WTC11 (cell line): Measurements from ENCODE around the gene TNIK. TPM values are rescaled to one million over a fixed set of nuclear protein-coding genes. Genes with fewer than 3 reads are reported as not detected.
A peak's percentile ranks its signal among the peaks of the same experiment; 100 is the strongest.

Experiments used
- ATAC-seq: fragments of 200-7000 bp; cut with Tn5 transposase; 2 replicates; pipeline ENCODE4 v1.10.0; 2021; ENCODE audit warnings: mild to moderate bottlenecking, moderate library complexity
- CTCF ChIA-PET: fragments of 300-600 bp; sonication (Branson Sonifier 250); formaldehyde crosslinking; loops from one replicate; lab custom pipeline; 2021; ENCODE audit warnings: antibody characterized with exemption; lab: Charles Lee
- POLR2A ChIA-PET: fragments of 350-600 bp; sonication (Branson Sonifier 250); formaldehyde crosslinking; loops from one replicate; lab custom pipeline; 2021; ENCODE audit warnings: antibody characterized with exemption; lab: Charles Lee
- DNase-seq: peaks from one replicate; pipeline ENCODE4 v3.0.0; 2021; ENCODE audit warnings: low spot score
- H3K27ac Mint-ChIP-seq: 2 replicates; pipeline ENCODE4 v1.8.0; 2021; ENCODE audit warnings: mixed read lengths
- H3K27me3 Mint-ChIP-seq: 2 replicates; pipeline ENCODE4 v1.8.0; 2021; ENCODE audit warnings: low read depth, mild to moderate bottlenecking, moderate library complexity, mixed read lengths
- H3K36me3 Mint-ChIP-seq: 2 replicates; pipeline ENCODE4 v1.8.0; 2021; ENCODE audit warnings: mixed read lengths
- H3K4me1 Mint-ChIP-seq: 2 replicates; pipeline ENCODE4 v1.8.0; 2022; ENCODE audit warnings: mixed read lengths
- H3K4me3 Mint-ChIP-seq: 2 replicates; pipeline ENCODE4 v1.8.0; 2021; ENCODE audit warnings: mild to moderate bottlenecking, moderate library complexity, mixed read lengths
- H3K9me3 Mint-ChIP-seq: 2 replicates; pipeline ENCODE4 v1.8.0; 2021; ENCODE audit warnings: mixed read lengths
- CBFB ChIP-seq: sonication (generic); formaldehyde crosslinking; IDR thresholded peaks from 2 replicates; pipeline ENCODE4 v1.8.1; 2022; ENCODE audit warnings: mild to moderate bottlenecking, low read depth, missing genetic modification reagents
- FOXJ3 ChIP-seq: sonication (generic); formaldehyde crosslinking; IDR thresholded peaks from 2 replicates; pipeline ENCODE4 v1.9.0; 2021; ENCODE audit warnings: missing genetic modification reagents, mild to moderate bottlenecking, borderline replicate concordance
- GTF2I ChIP-seq: fragments of 250-450 bp; sonication (Bioruptor Pico); conservative IDR thresholded peaks from 2 replicates; pipeline ENCODE4 v1.4.0; 2021; ENCODE audit warnings: mild to moderate bottlenecking
- JUN ChIP-seq: sonication (generic); formaldehyde crosslinking; IDR thresholded peaks from 2 replicates; pipeline ENCODE4 v1.8.0; 2023; ENCODE audit warnings: mild to moderate bottlenecking, missing genetic modification reagents
- NFYB ChIP-seq: sonication (generic); formaldehyde crosslinking; conservative IDR thresholded peaks from 2 replicates; pipeline ENCODE4 v1.8.0; 2022; ENCODE audit warnings: low read depth, missing genetic modification reagents
- RELA ChIP-seq: sonication (generic); formaldehyde crosslinking; IDR thresholded peaks from 2 replicates; pipeline ENCODE4 v1.8.1; 2022; ENCODE audit warnings: missing genetic modification reagents, mild to moderate bottlenecking, borderline replicate concordance
- RORB ChIP-seq: fragments of 250-450 bp; sonication (Bioruptor Pico); IDR thresholded peaks from 2 replicates; pipeline ENCODE4 v1.9.0; 2021; ENCODE audit warnings: mild to moderate bottlenecking
- SMAD3 ChIP-seq: sonication (generic); formaldehyde crosslinking; IDR thresholded peaks from 2 replicates; pipeline ENCODE4 v1.8.0; 2022; ENCODE audit warnings: missing genetic modification reagents, mild to moderate bottlenecking, borderline replicate concordance
- TCF7 ChIP-seq: sonication (generic); formaldehyde crosslinking; IDR thresholded peaks from 2 replicates; pipeline ENCODE4 v1.8.0; 2022; ENCODE audit warnings: mild to moderate bottlenecking, low read depth, missing genetic modification reagents, moderate library complexity
- TEAD1 ChIP-seq: sonication (generic); formaldehyde crosslinking; IDR thresholded peaks from 2 replicates; pipeline ENCODE4 v1.8.0; 2022; ENCODE audit warnings: mild to moderate bottlenecking, missing genetic modification reagents
- ZBTB21 ChIP-seq: sonication (generic); formaldehyde crosslinking; IDR thresholded peaks from 2 replicates; pipeline ENCODE4 v1.8.1; 2023; ENCODE audit warnings: mild to moderate bottlenecking, missing genetic modification reagents, borderline replicate concordance
- ZNF138 ChIP-seq: sonication (generic); formaldehyde crosslinking; conservative IDR thresholded peaks from 2 replicates; pipeline ENCODE4 v1.8.1; 2022; ENCODE audit warnings: mild to moderate bottlenecking, moderate library complexity, missing genetic modification reagents
- ZNF423 ChIP-seq: fragments of 250-450 bp; sonication (Bioruptor Pico); IDR thresholded peaks from 2 replicates; pipeline ENCODE4 v2.1.2; 2022; ENCODE audit warnings: mild to moderate bottlenecking, moderate library complexity
- total RNA-seq: library from RNA; stranded (reverse); gene quantifications from 3 replicates; pipeline ENCODE4 v1.2.3, GENCODE V29; 2021
- TF ChIP-seq, protein P1 (sequence below): fragments of 250-450 bp; sonication (Bioruptor Pico); IDR thresholded peaks from 2 replicates; pipeline ENCODE4 v1.9.0; 2021; ENCODE audit warnings: mild to moderate bottlenecking
- TF ChIP-seq, protein P2 (sequence below): fragments of 250-450 bp; sonication (Bioruptor Pico); IDR thresholded peaks from 2 replicates; pipeline ENCODE4 v1.9.0; 2021; ENCODE audit warnings: mild to moderate bottlenecking, borderline replicate concordance
- TF ChIP-seq, protein P3 (sequence below): sonication (generic); formaldehyde crosslinking; IDR thresholded peaks from 2 replicates; pipeline ENCODE4 v1.8.0; 2023; ENCODE audit warnings: mild to moderate bottlenecking, missing genetic modification reagents
- TF ChIP-seq, protein P4 (sequence below): fragments of 250-450 bp; sonication (Bioruptor Pico); IDR thresholded peaks from 2 replicates; pipeline ENCODE4 v1.8.0; 2021; ENCODE audit warnings: mild to moderate bottlenecking
- TF ChIP-seq, protein P5 (sequence below): sonication (generic); formaldehyde crosslinking; IDR thresholded peaks from 2 replicates; pipeline ENCODE4 v1.8.0; 2023; ENCODE audit warnings: missing genetic modification reagents
- TF ChIP-seq, protein P6 (sequence below): sonication (generic); formaldehyde crosslinking; conservative IDR thresholded peaks from 2 replicates; pipeline ENCODE4 v1.8.1; 2022; ENCODE audit warnings: mild to moderate bottlenecking, missing genetic modification reagents

TNIK gene
- total RNA-seq, 1 experiment from 2014 or later: 50.3 TPM

DNA sequence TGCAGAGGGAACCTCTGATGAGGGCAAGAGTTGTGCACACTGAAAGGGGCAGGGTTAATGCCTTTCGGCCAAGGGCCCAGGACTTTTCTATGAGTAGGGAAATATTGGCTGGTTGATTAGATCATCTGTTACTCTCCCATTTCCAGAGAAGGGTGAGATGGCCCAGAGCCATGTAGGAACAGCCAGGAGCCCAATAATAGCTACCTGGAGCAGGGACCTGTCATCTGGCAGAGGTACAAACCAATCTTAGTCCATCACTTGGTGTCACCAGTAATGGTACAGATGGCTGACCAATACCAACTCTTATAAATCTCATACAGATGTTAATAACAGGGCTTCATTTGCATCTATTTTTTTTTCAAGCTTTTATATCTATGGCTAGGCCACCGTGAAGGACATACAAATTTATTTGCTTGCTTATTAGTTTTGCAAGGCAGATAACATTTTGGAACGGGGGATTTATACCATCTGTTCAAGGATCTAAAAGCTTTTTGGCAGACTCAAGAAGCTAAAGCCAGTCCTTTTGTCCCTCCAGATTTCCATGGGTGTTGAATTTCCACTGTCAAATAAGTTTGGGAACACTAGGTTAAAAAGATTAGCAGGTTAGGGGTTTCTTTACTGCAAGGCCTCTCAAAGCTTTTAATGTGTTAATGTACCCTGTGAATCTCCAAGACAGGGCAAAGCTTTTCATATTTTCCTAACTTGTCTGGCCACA is 79.3 kb downstream of the TNIK start (continued):
- TF ChIP-seq, protein P1, sequence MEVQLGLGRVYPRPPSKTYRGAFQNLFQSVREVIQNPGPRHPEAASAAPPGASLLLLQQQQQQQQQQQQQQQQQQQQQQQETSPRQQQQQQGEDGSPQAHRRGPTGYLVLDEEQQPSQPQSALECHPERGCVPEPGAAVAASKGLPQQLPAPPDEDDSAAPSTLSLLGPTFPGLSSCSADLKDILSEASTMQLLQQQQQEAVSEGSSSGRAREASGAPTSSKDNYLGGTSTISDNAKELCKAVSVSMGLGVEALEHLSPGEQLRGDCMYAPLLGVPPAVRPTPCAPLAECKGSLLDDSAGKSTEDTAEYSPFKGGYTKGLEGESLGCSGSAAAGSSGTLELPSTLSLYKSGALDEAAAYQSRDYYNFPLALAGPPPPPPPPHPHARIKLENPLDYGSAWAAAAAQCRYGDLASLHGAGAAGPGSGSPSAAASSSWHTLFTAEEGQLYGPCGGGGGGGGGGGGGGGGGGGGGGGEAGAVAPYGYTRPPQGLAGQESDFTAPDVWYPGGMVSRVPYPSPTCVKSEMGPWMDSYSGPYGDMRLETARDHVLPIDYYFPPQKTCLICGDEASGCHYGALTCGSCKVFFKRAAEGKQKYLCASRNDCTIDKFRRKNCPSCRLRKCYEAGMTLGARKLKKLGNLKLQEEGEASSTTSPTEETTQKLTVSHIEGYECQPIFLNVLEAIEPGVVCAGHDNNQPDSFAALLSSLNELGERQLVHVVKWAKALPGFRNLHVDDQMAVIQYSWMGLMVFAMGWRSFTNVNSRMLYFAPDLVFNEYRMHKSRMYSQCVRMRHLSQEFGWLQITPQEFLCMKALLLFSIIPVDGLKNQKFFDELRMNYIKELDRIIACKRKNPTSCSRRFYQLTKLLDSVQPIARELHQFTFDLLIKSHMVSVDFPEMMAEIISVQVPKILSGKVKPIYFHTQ (CRISPR knock-in tag): no peak
- TF ChIP-seq CBFB (CRISPR knock-in tag) (no peak), RORB (CRISPR knock-in tag) (no peak)

DNA sequence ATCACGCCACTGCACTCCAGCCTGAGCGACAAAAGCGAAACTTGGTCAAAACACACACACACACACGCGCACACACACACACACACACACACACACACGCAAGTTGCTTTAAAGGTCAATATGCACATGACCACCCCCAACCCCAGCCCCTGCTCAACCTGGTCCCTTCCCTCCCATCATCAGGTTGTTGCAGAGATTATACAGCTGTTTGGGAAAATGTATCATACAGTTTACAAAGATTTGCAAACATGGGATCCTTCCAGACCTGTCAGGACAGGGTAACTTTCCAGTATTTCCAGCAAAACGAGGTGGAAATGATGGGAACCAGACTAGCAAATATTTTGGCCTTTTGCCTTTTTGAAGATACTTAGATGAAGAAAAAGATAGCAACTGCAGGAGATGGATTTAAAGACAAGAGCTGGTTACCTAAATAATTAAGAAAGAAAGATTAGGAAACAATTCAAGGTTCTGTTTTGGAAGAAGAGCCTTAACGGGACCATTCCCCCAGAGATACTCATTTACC is 80.2 kb downstream of the TNIK start:
- no peaks in the 10 kb centered on the region for H3K27me3 Mint-ChIP-seq
- H3K36me3 Mint-ChIP-seq: no peaks in the 10 kb centered on the region
- H3K4me1 Mint-ChIP-seq: peaks cover 76% of the 10 kb centered on the region
- CTCF ChIA-PET: interaction anchor here (0.6 to 1.0 kb wide), 2 partner anchors 48 to 99 kb away, joined by 3 to 4 read pairs; no protein-coding TSS in a partner anchor
- DNase-seq: no peak
- H3K27ac Mint-ChIP-seq: no peak overlapping the region
- no peaks in the 10 kb centered on the region for H3K9me3 Mint-ChIP-seq
- POLR2A ChIA-PET: no interaction called here
- ATAC-seq: no peak
- no peak overlapping the region for H3K4me3 Mint-ChIP-seq
- TF ChIP-seq ZBTB21: no peak
- TF ChIP-seq, all 79 proteins: peak for 0

DNA sequence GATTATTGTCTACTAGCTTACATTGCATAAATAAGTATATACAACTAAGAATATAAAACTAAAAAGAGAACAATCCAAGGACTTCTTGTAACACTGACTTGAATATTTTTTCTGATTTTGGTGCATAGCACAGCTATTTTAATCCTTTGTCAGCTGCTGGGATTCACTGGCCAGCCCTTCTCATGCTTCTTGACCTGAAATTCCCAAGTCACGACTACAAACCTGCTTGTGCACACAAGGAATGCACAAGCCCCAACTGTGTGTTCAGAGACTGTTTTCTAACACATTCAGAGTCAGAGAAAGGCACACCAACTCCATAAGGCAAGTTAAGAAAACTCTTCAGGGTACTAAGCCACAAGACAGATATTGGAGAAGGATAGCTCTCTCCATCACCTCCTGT is 80.9 kb downstream of the TNIK start:
- no peaks in the 10 kb centered on the region for H3K9me3 Mint-ChIP-seq
- H3K27ac Mint-ChIP-seq: 0 out of 2 replicates have a peak overlapping the region, but pooled peaks have one; percentile 57
- ATAC-seq (no peak), DNase-seq (no peak)
- CTCF ChIA-PET: no interaction called here
- POLR2A ChIA-PET: no interaction called here
- H3K4me1 Mint-ChIP-seq: peaks cover 69% of the 10 kb centered on the region
- no peak overlapping the region for H3K4me3 Mint-ChIP-seq
- H3K36me3 Mint-ChIP-seq: no peaks in the 10 kb centered on the region
- TF ChIP-seq TCF7 (CRISPR knock-in tag) (no peak), GTF2I (CRISPR knock-in tag) (no peak), TEAD1 (CRISPR knock-in tag) (no peak), RELA (CRISPR knock-in tag) (no peak), SMAD3 (CRISPR knock-in tag) (no peak), ZNF423 (CRISPR knock-in tag) (no peak), ZNF138 (CRISPR knock-in tag) (no peak), JUN (no peak), FOXJ3 (CRISPR knock-in tag) (no peak), NFYB (CRISPR knock-in tag) (no peak)
- TF ChIP-seq, protein P2, sequence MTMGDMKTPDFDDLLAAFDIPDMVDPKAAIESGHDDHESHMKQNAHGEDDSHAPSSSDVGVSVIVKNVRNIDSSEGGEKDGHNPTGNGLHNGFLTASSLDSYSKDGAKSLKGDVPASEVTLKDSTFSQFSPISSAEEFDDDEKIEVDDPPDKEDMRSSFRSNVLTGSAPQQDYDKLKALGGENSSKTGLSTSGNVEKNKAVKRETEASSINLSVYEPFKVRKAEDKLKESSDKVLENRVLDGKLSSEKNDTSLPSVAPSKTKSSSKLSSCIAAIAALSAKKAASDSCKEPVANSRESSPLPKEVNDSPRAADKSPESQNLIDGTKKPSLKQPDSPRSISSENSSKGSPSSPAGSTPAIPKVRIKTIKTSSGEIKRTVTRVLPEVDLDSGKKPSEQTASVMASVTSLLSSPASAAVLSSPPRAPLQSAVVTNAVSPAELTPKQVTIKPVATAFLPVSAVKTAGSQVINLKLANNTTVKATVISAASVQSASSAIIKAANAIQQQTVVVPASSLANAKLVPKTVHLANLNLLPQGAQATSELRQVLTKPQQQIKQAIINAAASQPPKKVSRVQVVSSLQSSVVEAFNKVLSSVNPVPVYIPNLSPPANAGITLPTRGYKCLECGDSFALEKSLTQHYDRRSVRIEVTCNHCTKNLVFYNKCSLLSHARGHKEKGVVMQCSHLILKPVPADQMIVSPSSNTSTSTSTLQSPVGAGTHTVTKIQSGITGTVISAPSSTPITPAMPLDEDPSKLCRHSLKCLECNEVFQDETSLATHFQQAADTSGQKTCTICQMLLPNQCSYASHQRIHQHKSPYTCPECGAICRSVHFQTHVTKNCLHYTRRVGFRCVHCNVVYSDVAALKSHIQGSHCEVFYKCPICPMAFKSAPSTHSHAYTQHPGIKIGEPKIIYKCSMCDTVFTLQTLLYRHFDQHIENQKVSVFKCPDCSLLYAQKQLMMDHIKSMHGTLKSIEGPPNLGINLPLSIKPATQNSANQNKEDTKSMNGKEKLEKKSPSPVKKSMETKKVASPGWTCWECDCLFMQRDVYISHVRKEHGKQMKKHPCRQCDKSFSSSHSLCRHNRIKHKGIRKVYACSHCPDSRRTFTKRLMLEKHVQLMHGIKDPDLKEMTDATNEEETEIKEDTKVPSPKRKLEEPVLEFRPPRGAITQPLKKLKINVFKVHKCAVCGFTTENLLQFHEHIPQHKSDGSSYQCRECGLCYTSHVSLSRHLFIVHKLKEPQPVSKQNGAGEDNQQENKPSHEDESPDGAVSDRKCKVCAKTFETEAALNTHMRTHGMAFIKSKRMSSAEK (CRISPR knock-in tag): no peak
- TF ChIP-seq, protein P3, sequence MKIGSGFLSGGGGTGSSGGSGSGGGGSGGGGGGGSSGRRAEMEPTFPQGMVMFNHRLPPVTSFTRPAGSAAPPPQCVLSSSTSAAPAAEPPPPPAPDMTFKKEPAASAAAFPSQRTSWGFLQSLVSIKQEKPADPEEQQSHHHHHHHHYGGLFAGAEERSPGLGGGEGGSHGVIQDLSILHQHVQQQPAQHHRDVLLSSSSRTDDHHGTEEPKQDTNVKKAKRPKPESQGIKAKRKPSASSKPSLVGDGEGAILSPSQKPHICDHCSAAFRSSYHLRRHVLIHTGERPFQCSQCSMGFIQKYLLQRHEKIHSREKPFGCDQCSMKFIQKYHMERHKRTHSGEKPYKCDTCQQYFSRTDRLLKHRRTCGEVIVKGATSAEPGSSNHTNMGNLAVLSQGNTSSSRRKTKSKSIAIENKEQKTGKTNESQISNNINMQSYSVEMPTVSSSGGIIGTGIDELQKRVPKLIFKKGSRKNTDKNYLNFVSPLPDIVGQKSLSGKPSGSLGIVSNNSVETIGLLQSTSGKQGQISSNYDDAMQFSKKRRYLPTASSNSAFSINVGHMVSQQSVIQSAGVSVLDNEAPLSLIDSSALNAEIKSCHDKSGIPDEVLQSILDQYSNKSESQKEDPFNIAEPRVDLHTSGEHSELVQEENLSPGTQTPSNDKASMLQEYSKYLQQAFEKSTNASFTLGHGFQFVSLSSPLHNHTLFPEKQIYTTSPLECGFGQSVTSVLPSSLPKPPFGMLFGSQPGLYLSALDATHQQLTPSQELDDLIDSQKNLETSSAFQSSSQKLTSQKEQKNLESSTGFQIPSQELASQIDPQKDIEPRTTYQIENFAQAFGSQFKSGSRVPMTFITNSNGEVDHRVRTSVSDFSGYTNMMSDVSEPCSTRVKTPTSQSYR: no peak
- TF ChIP-seq, protein P4, sequence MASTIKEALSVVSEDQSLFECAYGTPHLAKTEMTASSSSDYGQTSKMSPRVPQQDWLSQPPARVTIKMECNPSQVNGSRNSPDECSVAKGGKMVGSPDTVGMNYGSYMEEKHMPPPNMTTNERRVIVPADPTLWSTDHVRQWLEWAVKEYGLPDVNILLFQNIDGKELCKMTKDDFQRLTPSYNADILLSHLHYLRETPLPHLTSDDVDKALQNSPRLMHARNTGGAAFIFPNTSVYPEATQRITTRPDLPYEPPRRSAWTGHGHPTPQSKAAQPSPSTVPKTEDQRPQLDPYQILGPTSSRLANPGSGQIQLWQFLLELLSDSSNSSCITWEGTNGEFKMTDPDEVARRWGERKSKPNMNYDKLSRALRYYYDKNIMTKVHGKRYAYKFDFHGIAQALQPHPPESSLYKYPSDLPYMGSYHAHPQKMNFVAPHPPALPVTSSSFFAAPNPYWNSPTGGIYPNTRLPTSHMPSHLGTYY: no peak
- TF ChIP-seq, protein P5, sequence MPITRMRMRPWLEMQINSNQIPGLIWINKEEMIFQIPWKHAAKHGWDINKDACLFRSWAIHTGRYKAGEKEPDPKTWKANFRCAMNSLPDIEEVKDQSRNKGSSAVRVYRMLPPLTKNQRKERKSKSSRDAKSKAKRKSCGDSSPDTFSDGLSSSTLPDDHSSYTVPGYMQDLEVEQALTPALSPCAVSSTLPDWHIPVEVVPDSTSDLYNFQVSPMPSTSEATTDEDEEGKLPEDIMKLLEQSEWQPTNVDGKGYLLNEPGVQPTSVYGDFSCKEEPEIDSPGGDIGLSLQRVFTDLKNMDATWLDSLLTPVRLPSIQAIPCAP (CRISPR knock-in tag): no peak
- TF ChIP-seq, protein P6, sequence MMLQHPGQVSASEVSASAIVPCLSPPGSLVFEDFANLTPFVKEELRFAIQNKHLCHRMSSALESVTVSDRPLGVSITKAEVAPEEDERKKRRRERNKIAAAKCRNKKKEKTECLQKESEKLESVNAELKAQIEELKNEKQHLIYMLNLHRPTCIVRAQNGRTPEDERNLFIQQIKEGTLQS (CRISPR knock-in tag): no peak
- H3K27me3 Mint-ChIP-seq: no peaks in the 10 kb centered on the region
